Stimulated activated CD4-positive, alpha-beta T cell treated with anti-CD3 and anti-CD28 coated beads, TNF-alpha, amount 100 ng/mL, for 1 hour (primary cell): ENCODE results near the gene NEO1.
"Not testable (repeated sequence)": the region's sequence is repeated elsewhere in the genome, so short reads cannot be mapped to it uniquely, and the experiment has no call there.

ENCODE experiments used
- DNase-seq, 3 donors: peaks; one replicate each; pipeline ENCODE4 v3.0.0-alpha.2; 2020; ENCODE audit warnings: low read depth in 3 of 3, low spot score in 1 of 3

NEO1 gene

DNA sequence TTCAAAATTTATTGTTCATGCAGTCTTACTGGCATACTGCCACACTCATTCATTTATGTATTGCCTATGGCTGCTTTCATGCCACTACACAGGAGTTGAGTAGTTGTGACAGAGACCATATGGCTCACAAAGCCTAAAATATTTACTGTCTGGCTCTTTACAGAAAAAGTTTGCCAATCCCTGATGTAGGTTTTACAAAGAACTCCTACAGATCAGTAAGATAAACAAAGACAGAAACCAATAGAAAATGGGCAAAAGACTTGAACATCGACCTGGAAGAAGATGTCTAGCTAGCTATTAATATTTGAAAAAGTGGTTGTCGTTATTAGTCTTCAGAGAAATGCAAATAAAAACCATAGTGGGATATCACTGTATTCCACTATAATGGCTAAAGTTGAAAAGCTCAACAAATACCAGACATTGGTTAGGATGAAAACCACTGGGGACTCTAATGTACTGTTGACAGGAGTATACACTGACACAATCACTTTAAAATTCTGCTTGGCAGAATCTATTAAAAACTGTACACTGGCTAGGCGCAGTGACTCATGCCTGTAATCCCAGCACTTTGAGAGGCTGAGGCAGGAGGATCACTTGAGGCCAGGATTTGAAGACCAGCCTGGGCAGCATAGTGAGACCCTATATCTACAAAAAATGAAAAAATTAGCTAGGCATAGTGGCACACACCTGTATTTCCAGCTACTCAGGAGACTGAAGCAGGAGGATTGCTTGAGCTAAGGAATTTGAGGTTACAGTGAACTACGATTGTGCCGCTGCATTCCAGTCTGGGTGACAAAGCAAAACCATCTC is 87.7 kb downstream of the NEO1 start:
- DNase-seq: no peak

GRCh38 chr15:73141216-73141900 is 89.1 kb downstream of the NEO1 start:
- no peak for DNase-seq

DNA sequence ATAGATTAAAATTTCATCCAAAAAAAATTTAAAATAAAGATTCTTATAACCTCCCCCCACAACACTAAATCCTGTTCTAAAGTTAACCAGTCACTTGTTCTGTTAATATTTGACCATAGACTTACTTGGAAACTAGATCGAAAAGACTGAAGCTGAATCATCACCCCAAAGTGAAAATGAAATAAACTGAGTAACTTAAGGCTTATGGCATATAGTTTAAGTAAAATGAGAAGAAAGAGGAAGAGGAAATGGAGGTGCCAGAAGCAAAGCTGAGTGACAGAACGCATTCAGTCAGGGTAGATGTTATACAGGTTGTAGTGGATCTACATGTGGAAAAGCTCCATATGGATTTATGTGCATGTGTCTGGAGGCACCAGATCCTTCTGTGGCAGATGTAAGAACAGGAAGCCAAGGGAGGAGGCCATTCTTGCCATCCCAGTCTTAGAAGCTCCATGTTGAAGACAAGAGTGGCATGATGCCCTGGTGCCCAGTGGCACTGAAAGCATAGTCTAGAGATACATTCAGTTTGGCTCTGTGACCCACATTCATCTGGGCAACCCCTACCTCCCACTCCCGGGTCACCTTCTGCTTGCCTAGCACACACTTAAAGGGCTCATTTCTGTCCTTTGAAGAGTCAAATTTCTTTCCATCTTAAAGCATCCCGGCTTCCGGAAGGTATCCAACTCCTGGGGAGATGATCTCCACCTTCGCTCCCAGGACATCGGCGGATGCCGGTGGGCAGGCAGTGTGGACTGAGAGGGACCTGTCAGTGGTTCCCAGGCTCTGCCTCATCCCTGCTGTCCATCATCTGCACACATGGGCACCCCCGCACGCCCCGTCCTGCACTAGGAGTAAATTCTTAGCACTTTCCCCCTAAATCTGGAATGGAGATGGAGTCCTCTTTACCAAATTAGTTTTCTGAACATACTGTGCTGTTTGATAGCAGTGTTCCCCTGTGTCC is 90.8 kb downstream of the NEO1 start:
- no peak for DNase-seq

DNA sequence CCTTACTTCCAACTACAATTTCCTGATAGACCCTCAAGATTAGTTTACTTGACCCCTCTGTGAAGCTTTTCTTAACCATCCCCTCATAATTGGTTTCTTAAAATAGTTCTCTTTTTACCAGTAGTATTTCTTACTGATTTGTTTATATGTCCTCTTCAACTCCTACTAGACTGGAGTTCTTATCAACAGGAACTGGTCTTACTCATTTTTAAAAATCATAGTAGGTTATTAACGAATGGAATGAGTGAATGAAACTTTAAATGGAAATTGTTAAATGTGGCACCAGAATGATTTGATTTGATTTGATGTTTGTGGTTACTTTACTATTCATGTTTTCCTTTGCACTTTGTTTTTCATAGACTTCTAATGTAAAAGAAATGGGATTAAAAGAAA is 91.5 kb downstream of the NEO1 start:
- DNase-seq: no peak

GRCh38 chr15:73146419-73146818 is 94.2 kb downstream of the NEO1 start:
- DNase-seq: no peak

DNA sequence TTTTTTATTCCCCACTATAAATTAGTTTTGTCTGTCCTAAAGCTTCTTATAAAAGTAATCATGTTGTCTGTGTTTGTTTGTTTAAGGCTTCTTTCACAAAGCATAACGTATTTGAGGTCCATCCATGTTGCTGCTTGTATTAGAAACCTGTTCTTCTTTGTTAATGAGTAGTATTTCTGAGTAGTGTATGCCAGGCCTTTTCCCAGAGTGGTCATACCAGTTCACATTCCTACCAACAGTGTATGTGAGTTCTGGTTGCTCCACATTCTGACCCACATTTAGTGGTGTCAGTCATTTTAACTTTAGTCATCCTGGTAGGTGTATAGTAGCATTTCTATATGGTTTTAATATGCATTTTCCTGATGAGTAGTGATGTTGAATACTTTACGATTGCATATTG is 98.6 kb downstream of the NEO1 start:
- no peak for DNase-seq

DNA sequence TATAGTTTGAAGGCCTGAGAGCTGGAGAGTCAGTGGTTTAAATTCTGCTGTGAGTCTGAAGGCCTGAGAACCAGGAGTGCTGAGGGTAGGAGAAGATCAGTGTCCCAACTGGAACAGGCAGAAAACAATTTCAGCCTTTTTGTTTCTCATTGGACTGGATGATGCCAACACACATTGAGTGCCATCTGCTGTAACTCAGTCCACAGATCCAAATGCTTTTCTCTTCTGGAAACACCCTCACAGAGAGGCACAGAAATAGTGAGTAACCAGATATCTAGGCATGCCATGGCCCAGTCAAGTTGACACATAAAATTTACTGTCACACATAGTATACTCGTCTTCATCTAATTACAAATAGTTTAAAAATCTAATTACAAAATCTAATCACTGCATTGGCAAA is 100.8 kb downstream of the NEO1 start:
- no peak for DNase-seq

- no peak for DNase-seq
Measured at GRCh38 chr15:73153447-73153846, 101.2 kb downstream of the NEO1 start.

DNA sequence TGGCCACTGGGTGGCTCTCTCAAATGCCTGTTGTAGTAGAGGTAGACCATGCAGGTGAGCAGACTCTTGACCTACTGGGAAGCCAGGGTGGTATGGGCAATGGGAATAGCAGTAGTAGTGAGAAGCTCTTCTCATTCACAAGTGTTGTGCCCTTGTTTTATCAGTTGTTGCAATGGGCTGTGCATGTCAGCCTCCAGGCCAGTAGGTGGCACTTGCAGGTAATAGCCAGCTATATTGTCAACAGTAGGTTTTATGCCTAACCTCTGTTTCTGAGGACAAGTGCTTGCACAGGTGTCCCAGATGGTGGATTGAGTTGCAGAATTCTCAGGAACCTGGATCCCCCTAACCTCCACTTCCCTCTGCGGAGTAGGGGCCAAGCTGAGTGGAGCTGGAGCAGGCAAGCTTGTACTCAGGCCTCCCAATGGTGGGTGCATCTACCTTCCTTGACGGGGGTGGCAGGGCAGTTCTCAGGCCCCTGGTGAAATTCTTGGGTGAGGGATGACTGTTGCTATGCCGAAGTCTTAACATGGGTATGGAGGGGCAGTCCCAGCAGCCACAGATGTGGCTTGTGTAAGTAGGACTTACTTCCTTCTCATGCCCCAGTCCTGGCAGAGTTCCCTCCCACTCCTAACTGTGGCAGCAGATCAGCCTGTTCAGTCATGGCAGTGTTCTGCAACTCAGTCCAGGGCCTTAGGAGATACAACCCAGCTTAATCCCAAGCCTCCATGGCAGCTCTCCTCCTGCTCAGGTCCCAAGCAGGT is 104.3 kb downstream of the NEO1 start:
- no peak for DNase-seq

GRCh38 chr15:73161546-73161945 is 109.3 kb downstream of the NEO1 start:
- no peak for DNase-seq

GRCh38 chr15:73165435-73165834 is 113.2 kb downstream of the NEO1 start:
- DNase-seq: no peak

DNA sequence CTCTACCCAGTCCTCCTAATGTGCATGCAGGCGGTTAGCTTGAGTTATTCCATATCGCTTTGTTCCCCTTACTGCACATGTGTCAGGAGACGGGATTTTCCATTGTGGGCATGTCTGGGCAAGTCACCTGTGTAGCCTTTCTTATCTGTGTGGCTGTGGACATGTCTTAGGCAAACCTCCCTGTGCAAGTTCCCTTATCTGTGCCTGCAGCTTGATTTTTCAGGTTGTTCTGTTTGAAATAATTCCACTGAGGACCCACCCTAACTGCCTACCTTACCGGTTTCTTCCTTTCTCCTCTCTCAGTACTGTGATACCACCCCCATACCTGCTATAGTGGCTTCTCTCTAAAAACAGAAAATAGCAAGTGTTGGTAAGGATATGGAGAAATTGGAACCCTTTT is 113.6 kb downstream of the NEO1 start:
- no peak for DNase-seq

- DNase-seq: not testable (repeated sequence)
Measured at GRCh38 chr15:73166711-73167110, 114.4 kb downstream of the NEO1 start.

GRCh38 chr15:73168487-73168886 is 116.2 kb downstream of the NEO1 start:
- DNase-seq: no peak

DNA sequence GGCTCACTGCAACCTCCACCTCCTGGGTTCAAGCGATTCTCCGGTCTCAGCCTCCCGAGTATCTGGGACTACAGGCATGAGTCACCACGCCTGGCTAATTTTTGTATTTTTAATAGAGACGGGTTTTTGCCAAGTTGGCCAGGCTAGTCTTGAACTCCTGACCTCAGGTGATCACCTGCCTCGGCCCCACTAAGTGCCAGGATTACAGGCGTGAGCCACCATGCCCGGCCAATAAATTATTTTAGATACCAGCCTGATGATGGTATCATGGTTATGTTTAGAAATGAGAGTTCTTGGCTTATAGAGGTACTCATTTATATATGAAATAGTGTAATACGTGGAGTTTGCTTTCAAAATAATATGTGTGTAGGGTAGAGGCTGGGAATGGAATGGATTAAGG is 119.4 kb downstream of the NEO1 start:
- DNase-seq: no peak

GRCh38 chr15:73172508-73172907 is 120.2 kb downstream of the NEO1 start:
- DNase-seq: no peak

DNA sequence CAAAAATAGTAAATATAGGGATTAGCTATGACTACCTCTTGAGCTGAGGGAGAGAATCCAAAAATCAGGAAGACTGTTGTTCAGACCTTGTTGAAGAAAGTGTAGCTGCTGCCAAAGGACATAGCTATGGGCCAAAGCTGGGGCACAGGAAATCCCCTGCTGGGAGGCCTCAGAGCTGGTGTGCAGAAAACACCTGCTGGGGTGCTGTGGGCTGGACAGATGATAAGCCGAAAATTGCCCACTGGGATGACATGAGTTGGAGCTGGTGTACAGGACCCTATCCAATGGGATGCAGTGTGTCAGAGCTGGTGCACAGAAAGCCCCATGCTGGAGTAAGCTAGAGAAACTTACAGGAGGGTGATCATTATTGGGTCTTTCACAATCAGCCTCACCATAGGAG is 121.9 kb downstream of the NEO1 start:
- DNase-seq: no peak

GRCh38 chr15:73175382-73175781 is 123.1 kb downstream of the NEO1 start:
- no peak for DNase-seq

DNA sequence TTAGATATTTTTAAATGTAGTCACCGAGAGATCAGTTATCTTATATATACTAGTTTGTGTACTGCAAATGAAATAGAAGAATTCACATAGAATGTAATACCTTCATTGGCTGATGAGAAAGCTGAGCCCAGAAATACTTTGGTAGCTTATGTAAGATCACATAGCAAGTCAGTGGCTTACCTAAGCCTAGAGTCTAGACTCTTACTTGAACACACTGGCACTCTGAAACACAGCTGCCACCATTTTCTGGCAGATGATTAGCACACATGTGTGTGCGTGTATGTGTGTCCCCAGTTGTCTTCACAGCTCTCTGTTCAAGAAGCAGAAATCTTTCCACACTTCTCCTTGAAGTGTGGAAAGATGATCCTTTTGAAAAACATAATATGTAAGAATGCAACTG is 124.3 kb downstream of the NEO1 start:
- DNase-seq: no peak

- DNase-seq: no peak
Measured at GRCh38 chr15:73183071-73183470, 130.8 kb downstream of the NEO1 start.

DNA sequence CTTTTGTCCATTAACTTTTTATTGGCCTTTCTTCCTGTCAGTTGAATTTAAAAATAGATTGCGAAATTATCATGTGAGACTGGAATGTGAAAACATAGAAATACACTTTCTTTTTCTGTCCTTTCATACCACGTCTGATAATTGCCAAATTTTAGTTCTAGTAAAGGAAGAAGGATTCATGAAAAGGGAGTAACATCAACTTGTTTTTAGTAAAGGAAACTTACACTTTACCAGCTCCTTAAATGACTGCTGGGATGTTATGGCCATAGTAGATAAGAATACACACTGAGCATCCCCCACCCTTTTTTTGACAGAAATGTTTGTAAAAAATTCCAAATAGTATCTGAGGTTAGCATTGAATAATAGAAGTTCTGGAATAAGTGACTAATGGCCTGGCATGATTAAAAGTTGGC is 137.9 kb downstream of the NEO1 start:
- DNase-seq: no peak
